Osteocyte (in vitro differentiated cells): ENCODE results near the gene VAMP1. TPM values are rescaled to one million over a fixed set of nuclear protein-coding genes. Genes with fewer than 3 reads are reported as not detected.
"Not testable (repeated sequence)": the region's sequence is repeated elsewhere in the genome, so short reads cannot be mapped to it uniquely, and the experiment has no call there.

ENCODE experiments used
- DNase-seq: peaks from one replicate; pipeline ENCODE4 v3.0.0; 2021; ENCODE audit warnings: mixed read lengths; ENCODE audit not compliant: unreplicated experiment; ENCODE audit errors: extremely low spot score
- H3K27ac Mint-ChIP-seq: one replicate; pipeline ENCODE4 v1.8.0; 2021; ENCODE audit warnings: mild to moderate bottlenecking, mixed read lengths; ENCODE audit not compliant: unreplicated experiment
- H3K27me3 Mint-ChIP-seq: one replicate; pipeline ENCODE4 v1.8.0; 2021; ENCODE audit warnings: mixed read lengths; ENCODE audit not compliant: unreplicated experiment
- H3K36me3 Mint-ChIP-seq: one replicate; pipeline ENCODE4 v1.8.0; 2021; ENCODE audit warnings: mixed read lengths; ENCODE audit not compliant: unreplicated experiment
- H3K4me1 Mint-ChIP-seq: one replicate; pipeline ENCODE4 v1.8.0; 2021; ENCODE audit warnings: mixed read lengths; ENCODE audit not compliant: unreplicated experiment
- H3K4me3 Mint-ChIP-seq: one replicate; pipeline ENCODE4 v1.8.0; 2021; ENCODE audit warnings: mild to moderate bottlenecking, moderate library complexity, mixed read lengths; ENCODE audit not compliant: unreplicated experiment
- H3K9me3 Mint-ChIP-seq: one replicate; pipeline ENCODE4 v1.8.0; 2021; ENCODE audit warnings: mixed read lengths; ENCODE audit not compliant: unreplicated experiment
- total RNA-seq: library from RNA; stranded (reverse); gene quantifications from 2 replicates; pipeline ENCODE4 v1.2.1, GENCODE V29; 2021
- TF ChIP-seq, protein P1 (sequence below): fragments of 200-600 bp; sonication (generic); IDR thresholded peaks from 2 replicates; pipeline ENCODE4 v1.5.0; 2021; ENCODE audit warnings: antibody characterized with exemption, mild to moderate bottlenecking, moderate library complexity

Gene VAMP1
- total RNA-seq, 1 donor from 2014 or later, result 6.9 TPM

DNA sequence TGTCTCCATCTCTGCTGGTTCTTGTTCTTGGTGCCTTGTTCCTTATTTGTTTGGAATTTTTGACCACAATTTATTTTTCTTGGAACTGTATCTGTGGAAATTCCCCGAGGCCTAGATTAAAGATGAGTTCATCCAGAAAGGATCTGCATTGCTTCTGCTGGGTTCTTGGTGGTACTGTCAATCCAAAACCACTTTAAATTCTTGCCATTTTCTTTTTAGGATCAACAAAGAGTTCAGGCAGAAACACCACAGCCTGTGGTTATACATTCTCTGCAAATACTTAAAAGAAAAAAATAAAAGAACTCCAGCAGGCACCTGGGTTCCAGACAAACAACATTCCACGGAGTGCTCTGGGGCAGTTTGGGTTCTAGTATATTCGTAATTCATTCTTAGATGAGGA lies 6.0 kb upstream of the VAMP1 start:
- Mint-ChIP-seq H3K9me3 (no peaks in the 10 kb centered on the region), H3K4me1 (peaks cover 24% of the 10 kb centered on the region), H3K27me3 (peaks cover 3% of the 10 kb centered on the region), H3K27ac (peak overlapping the region; percentile 85), H3K36me3 (peaks cover 1% of the 10 kb centered on the region), H3K4me3 (peak overlapping the region; percentile 2)
- no peak for DNase-seq
- TF ChIP-seq, protein P1, sequence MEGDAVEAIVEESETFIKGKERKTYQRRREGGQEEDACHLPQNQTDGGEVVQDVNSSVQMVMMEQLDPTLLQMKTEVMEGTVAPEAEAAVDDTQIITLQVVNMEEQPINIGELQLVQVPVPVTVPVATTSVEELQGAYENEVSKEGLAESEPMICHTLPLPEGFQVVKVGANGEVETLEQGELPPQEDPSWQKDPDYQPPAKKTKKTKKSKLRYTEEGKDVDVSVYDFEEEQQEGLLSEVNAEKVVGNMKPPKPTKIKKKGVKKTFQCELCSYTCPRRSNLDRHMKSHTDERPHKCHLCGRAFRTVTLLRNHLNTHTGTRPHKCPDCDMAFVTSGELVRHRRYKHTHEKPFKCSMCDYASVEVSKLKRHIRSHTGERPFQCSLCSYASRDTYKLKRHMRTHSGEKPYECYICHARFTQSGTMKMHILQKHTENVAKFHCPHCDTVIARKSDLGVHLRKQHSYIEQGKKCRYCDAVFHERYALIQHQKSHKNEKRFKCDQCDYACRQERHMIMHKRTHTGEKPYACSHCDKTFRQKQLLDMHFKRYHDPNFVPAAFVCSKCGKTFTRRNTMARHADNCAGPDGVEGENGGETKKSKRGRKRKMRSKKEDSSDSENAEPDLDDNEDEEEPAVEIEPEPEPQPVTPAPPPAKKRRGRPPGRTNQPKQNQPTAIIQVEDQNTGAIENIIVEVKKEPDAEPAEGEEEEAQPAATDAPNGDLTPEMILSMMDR, result no peak

DNA sequence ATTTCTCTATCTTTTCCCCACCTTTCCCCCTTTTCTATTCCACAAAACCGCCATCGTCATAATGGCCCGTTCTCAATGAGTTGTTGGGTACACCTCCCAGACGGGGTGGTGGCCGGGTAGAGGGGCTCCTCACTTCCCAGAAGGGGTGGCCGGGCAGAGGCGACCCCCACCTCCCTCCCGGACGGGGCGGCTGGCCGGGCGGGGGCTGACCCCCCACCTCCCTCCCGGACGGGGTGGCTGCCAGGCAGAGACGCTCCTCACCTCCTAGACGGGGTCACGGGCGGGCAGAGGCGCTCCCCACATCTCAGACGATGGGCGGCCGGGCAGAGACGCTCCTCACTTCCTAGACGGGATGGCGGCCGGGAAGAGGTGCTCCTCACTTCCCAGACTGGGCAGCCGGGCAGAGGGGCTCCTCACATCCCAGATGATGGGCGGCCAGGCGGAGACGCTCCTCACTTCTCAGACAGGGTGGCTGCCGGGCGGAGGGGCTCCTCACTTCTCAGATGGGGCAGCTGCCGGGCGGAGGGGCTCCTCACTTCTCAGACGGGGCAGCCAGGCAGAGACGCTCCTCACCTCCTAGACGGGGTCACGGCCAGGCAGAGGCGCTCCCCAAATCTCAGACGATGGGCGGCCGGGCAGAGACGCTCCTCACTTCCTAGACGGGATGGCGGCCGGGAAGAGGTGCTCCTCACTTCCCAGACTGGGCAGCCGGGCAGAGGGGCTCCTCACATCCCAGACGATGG lies 4.9 kb upstream of the VAMP1 start:
- not testable (repeated sequence) for H3K9me3 Mint-ChIP-seq, H3K27ac Mint-ChIP-seq, H3K36me3 Mint-ChIP-seq, H3K27me3 Mint-ChIP-seq, DNase-seq, H3K4me3 Mint-ChIP-seq
- H3K4me1 Mint-ChIP-seq, result peaks cover 29% of the 10 kb centered on the region

DNA sequence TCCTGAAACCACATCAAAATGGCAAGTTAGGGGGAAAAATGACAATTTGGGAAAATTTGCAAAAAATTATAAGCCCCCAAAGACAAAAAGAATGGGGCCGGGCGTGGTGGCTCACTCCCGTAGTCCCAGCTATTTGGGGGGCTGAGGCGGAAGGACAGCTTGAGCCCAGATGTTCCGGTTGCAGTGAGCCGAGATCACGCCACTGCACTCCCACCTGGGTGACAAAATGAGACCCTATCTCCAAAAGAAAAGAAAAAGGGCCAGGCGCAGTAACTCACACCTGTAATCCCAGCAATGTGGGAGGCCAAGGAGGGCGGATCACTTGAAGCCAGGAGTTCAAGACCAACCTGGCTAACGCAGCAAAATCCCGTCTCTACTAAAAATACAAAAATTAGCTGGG lies 2.0 kb upstream of the VAMP1 start:
- no peak overlapping the region for H3K4me3 Mint-ChIP-seq
- no peaks in the 10 kb centered on the region for H3K27me3 Mint-ChIP-seq
- H3K36me3 Mint-ChIP-seq, result no peaks in the 10 kb centered on the region
- TF ChIP-seq, protein P1, result no peak
- DNase-seq, result no peak
- H3K4me1 Mint-ChIP-seq, result peaks cover 51% of the 10 kb centered on the region
- no peak overlapping the region for H3K27ac Mint-ChIP-seq
- no peaks in the 10 kb centered on the region for H3K9me3 Mint-ChIP-seq

DNA sequence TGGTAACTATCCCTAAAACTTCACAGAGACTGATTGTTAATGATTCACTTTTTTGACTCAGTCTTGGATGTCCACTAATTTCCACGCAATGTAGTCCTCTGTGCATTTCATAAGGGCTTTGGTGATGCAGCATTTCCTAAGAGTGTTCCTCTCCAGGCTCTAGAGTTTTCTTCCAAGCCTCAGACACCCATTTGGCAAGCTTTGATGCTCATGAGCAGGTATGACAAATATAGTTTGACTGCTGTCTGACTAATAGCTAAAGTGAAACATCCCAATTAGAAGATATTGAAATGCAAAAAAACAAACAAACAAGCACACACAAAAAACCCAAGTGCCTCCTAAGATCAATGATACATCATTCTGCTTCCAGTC lies 1.5 kb upstream of the VAMP1 start:
- peaks cover 50% of the 10 kb centered on the region for H3K4me1 Mint-ChIP-seq
- no peak for DNase-seq
- H3K27me3 Mint-ChIP-seq, result no peaks in the 10 kb centered on the region

DNA sequence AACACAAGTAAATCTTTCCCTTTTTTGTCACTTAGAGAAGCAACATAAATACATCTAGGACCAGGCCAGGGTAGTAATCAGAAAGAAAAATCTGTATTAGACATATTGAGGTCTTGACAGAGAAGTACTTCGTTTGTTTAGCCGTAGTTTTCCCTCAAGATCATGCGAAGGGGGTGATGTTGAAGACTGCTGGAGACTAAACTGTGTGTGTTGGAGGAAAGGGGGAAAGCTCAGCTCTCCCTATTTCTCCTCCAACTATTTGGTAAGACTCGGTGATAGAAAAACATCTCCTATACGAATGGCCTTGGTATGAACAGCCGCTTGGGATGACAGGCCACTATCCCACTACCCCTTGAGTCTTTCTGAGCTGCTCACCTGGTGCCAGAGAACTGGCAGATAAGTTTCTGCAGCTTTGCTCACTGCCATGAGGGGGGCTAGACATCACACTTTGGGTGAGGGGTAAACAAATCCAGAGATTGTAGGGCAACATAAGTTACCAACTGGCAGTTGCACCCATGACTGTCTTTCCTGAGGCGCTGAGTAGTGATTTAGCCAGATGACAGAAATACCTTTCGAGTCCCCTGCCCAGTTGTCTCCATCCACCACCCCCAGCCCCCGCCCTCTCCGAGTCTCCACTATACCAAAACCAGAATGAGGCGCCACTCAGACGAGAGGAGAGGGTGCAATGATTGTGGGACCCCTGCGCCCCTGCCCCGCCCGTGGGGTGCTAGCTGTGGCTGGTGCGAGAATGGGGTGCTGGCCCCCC lies 685 bp downstream of the VAMP1 start:
- Mint-ChIP-seq H3K4me3 (peak overlapping the region; percentile 83), H3K9me3 (no peaks in the 10 kb centered on the region), H3K27me3 (no peaks in the 10 kb centered on the region), H3K27ac (peak overlapping the region; percentile 54), H3K36me3 (no peaks in the 10 kb centered on the region), H3K4me1 (peaks cover 31% of the 10 kb centered on the region)
- TF ChIP-seq, protein P1, result no peak
- no peak for DNase-seq

More for the DNA sequence above, 1.5 kb upstream of the VAMP1 start:
- Mint-ChIP-seq H3K27ac (no peak overlapping the region), H3K36me3 (no peaks in the 10 kb centered on the region), H3K4me3 (no peak overlapping the region), H3K9me3 (no peaks in the 10 kb centered on the region)
- TF ChIP-seq, protein P1, result no peak
